Ascending aorta (tissue), 2 donors: ENCODE data around the gene ZMPSTE24. TPM values are rescaled to one million over a fixed set of nuclear protein-coding genes. Genes with fewer than 3 reads are reported as not detected.
A peak's percentile ranks its signal among the peaks of the same experiment; 100 is the strongest.
"Not testable (repeated sequence)": the region's sequence is repeated elsewhere in the genome, so short reads cannot be mapped to it uniquely, and the experiment has no call there.

Source experiments
- DNase-seq, 2 donors: peaks; one replicate each; pipeline ENCODE4 v3.0.0-alpha.2; 2019; ENCODE audit warnings: low spot score in 2 of 2
- H3K27ac ChIP-seq, 2 donors: fragments of 200-600 bp; sonication (generic); one replicate each; pipeline ENCODE4 v1.5.1; 2016 to 2017; ENCODE audit warnings: mild to moderate bottlenecking in 1 of 2
- H3K27me3 ChIP-seq: fragments of 200-600 bp; sonication (generic); one replicate; pipeline ENCODE4 v1.5.1; 2017
- H3K36me3 ChIP-seq, 2 donors: fragments of 200-600 bp; sonication (generic); one replicate each; pipeline ENCODE4 v1.5.1; 2016
- H3K4me1 ChIP-seq, 2 donors: fragments of 200-600 bp; sonication (generic); one replicate each; pipeline ENCODE4 v1.5.1; 2016 to 2017; ENCODE audit warnings: mild to moderate bottlenecking in 1 of 2
- H3K4me3 ChIP-seq, 2 donors: fragments of 200-600 bp; sonication (generic); one replicate each; pipeline ENCODE4 v1.5.1; 2016 to 2017; ENCODE audit warnings: mild to moderate bottlenecking in 1 of 2
- H3K9me3 ChIP-seq, 2 donors: fragments of 200-600 bp; sonication (generic); one replicate each; pipeline ENCODE4 v1.5.1; 2016
- intact Hi-C: fragments of 100-400 bp; cut with DNase I; formaldehyde crosslinking; loops from one replicate; pipeline ENCODE4 v1.15.1; 2023
- total RNA-seq: library from RNA; depleted of rRNA; stranded (reverse); fragments of >200 nt; gene quantifications from one replicate; pipeline ENCODE4 v1.1.0, GENCODE V29; 2016
- TF ChIP-seq, protein P1 (sequence below), 3 experiments: fragments of 200-600 bp in 2 of 3; fragments of 450-650 bp in 1 of 3; sonication (generic) in 2 of 3; IDR thresholded peaks; one replicate each; pipeline ENCODE4 v1.5.1; 2016 to 2019; ENCODE audit warnings: antibody characterized with exemption in 3 of 3, mild to moderate bottlenecking in 1 of 3, moderate library complexity in 1 of 3

ZMPSTE24 gene
- total RNA-seq = 61.8 TPM

DNA sequence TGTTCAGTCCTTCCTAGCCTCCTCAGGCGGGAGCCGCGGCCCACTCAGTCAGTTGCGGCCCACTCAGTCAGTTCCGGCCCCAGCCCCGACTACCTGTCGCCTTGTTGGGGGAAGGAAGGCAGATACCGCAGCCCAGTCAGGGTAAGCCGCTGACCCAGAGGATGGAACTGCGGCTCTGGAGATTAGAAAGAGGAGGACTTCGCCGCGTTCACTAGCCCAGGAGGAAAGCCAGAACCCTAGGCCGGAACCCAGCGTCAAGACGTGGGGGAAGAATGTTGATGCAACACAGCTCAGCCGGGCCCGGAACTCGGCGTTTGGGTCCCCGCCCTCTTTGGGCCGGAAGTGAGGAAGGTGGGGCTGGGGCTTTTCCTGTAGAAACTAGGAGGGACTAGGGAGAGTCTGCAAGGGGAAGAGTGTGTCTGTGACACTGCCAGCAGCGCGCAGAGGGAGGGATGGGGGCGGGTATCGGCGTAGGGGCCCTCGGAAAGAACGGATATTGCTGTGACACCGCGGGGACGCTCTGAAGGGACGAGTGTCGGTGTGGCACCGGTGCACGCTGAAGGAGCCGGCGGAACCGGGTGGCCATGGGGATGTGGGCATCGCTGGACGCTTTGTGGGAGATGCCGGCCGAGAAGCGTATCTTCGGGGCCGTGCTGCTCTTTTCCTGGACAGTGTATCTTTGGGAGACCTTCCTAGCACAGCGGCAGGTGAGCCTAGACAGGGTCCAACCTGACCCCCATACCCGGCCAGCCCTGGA, at the start of gene ZMPSTE24:
ZMPSTE24 (plus strand) TSS at position 549 of the 757 bp plus-strand sequence; CDS start at position 585, 36 bp downstream.
- TF ChIP-seq, protein P1, sequence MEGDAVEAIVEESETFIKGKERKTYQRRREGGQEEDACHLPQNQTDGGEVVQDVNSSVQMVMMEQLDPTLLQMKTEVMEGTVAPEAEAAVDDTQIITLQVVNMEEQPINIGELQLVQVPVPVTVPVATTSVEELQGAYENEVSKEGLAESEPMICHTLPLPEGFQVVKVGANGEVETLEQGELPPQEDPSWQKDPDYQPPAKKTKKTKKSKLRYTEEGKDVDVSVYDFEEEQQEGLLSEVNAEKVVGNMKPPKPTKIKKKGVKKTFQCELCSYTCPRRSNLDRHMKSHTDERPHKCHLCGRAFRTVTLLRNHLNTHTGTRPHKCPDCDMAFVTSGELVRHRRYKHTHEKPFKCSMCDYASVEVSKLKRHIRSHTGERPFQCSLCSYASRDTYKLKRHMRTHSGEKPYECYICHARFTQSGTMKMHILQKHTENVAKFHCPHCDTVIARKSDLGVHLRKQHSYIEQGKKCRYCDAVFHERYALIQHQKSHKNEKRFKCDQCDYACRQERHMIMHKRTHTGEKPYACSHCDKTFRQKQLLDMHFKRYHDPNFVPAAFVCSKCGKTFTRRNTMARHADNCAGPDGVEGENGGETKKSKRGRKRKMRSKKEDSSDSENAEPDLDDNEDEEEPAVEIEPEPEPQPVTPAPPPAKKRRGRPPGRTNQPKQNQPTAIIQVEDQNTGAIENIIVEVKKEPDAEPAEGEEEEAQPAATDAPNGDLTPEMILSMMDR (IDR thresholded peaks at IDR 0.05) = no peak
- peaks cover 8 to 34% of the 10 kb centered on the region in 2 donors for H3K4me1 ChIP-seq
- intact Hi-C loops = loop anchor here (1.0 to 2.0 kb wide), 3 partner anchors 57 to 115 kb away; partner anchors contain the start of genes RLF and SMAP2
- H3K27me3 ChIP-seq = no peaks in the 10 kb centered on the region
- peak within 1 kb of the TSS; percentile 84 for H3K4me3 ChIP-seq
- H3K9me3 ChIP-seq = no peaks in the 10 kb centered on the region
- H3K27ac ChIP-seq = peak within 1 kb of the TSS; percentile 90 to 98
- H3K36me3 ChIP-seq = peaks cover 11 to 22% of the 10 kb centered on the region in 2 donors
- peak; percentile 88 to 98 for DNase-seq

DNA sequence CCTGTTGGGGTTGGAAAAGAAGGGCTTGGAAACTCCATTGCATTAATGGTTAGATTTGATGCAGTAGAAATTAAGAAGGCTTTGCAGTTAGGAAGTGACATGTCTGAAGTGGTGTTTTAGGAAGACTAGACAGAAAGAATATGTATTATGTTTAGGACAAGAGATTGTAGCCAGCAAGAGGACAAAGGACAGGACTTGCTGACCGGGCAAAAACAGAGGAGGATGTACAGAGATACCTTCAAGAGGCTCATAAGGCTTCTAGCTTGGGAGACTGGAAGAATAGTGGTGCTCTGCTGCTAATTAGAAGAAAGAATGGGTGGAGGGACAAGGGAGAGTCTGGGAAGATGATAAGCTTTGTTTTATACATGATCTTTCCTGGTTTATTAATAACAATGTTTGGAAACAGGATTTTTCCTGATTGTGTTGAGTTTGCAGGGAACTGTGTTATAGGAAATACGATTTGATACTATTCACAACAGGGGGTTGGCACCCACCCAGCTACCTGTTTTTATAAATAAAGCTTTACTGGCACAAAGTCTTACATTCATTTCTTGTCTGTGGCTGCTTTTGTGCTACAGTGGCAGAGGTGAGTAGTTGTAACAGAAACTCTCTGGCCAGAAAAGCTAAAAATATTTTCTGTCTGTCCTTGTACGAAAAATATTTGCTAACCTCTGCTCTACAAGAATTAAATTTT, 47.4 kb upstream of the ZMPSTE24 start:
- H3K9me3 ChIP-seq = no peaks in the 10 kb centered on the region
- H3K4me3 ChIP-seq = no peak overlapping the region
- peaks cover 20 to 31% of the 10 kb centered on the region in 2 donors for H3K36me3 ChIP-seq
- TF ChIP-seq, protein P1 (IDR thresholded peaks at IDR 0.05) = no peak
- DNase-seq = no peak
- no peaks in the 10 kb centered on the region for H3K4me1 ChIP-seq
- no peaks in the 10 kb centered on the region for H3K27me3 ChIP-seq
- intact Hi-C loops = no loop called here
- peak overlapping the region in 1 of 2 donors; percentile 0 for H3K27ac ChIP-seq

- TF ChIP-seq, protein P1 (IDR thresholded peaks at IDR 0.05) = no peak
- DNase-seq = no peak
These were observed 39.7 kb upstream of the ZMPSTE24 start for GRCh38 chr1:40218333-40218732.

GRCh38 chr1:40221471-40221905, 36.5 kb upstream of the ZMPSTE24 start:
- H3K9me3 ChIP-seq, intact Hi-C loops, H3K36me3 ChIP-seq, H3K4me1 ChIP-seq, H3K4me3 ChIP-seq, H3K27me3 ChIP-seq, DNase-seq, H3K27ac ChIP-seq: not testable (repeated sequence)

More at GRCh38 chr1:40218333-40218732, 39.7 kb upstream of the ZMPSTE24 start:
- no peak overlapping the region for H3K4me3 ChIP-seq
- no peaks in the 10 kb centered on the region for H3K27me3 ChIP-seq
- no peak overlapping the region for H3K27ac ChIP-seq
- peaks cover 3 to 5% of the 10 kb centered on the region in 2 donors for H3K36me3 ChIP-seq
- H3K9me3 ChIP-seq = no peaks in the 10 kb centered on the region
- no peaks in the 10 kb centered on the region for H3K4me1 ChIP-seq
- intact Hi-C loops = no loop called here

DNA sequence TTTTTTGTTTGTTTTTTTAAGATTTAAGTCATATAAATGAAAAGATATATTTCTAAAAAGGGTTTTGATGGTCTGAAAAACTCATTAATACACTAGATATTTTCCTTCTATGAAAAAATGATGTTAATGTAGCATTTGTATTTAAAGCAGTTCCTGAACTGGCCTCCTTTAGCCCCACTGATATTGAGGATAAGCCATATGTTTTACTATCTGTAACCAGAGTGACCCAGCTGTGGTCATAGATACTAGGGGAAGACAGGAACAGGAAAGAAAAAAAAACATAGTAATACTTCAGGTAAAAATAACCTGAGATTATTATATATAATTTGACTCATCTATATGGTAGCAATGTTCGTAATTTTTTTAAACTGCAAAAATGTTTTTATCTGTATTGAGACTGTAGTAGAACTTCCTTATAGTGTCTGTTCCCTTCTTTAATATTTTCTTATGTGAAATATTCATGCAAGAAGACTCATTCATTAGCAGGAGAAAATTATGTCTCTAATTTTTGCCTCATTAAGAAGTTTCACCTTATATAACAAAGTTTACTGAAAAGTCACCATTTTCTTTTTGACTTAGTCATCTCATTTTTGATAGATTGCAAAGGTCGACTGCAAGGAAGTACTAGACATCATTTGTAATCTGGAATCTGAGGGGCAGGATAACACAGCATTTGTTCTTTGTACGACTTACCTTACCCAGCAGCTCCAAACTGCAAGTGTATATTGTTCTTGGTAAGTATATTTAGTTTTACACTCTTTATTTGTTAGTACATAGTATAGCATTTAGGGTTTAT, 35.9 kb upstream of the ZMPSTE24 start:
- H3K36me3 ChIP-seq = peaks cover 6% of the 10 kb centered on the region in 2 donors
- intact Hi-C loops = no loop called here
- H3K27ac ChIP-seq = no peak overlapping the region
- H3K9me3 ChIP-seq = no peaks in the 10 kb centered on the region
- no peaks in the 10 kb centered on the region for H3K4me1 ChIP-seq
- no peak overlapping the region for H3K4me3 ChIP-seq
- H3K27me3 ChIP-seq = no peaks in the 10 kb centered on the region
- DNase-seq = no peak
- TF ChIP-seq, protein P1 (IDR thresholded peaks at IDR 0.05) = no peak
